GM12878 (cell line): ENCODE results near the gene AZU1. TPM values are rescaled to one million over a fixed set of nuclear protein-coding genes. Genes with fewer than 3 reads are reported as not detected.

ENCODE experiments used
- ATAC-seq: fragments of 200-7000 bp; cut with Tn5 transposase; 3 replicates; pipeline ENCODE4 v1.9.1; 2020; ENCODE audit warnings: mild to moderate bottlenecking, moderate library complexity
- BruUV-seq: library from RNA; stranded (reverse); fragments of 400-500 nt; replicated peaks from 2 replicates; lab custom pipeline; 2021; lab: Mats Ljungman, UMichigan
- CTCF ChIA-PET: fragments of 300-600 bp; sonication (Branson Sonifier 250); formaldehyde crosslinking; extraction: SDS; loops from one replicate; lab custom pipeline; 2021; ENCODE audit warnings: inconsistent platforms; lab: Yijun Ruan, JAX
- POLR2A ChIA-PET: fragments of 350-600 bp; formaldehyde crosslinking; extraction: SDS; loops from one replicate; lab custom pipeline; 2021; ENCODE audit warnings: inconsistent platforms; lab: Charles Lee
- RAD21 ChIA-PET: fragments of 300-600 bp; sonication (Branson Sonifier 250); formaldehyde crosslinking; loops from one replicate; lab custom pipeline; 2023; ENCODE audit warnings: antibody characterized with exemption; ENCODE audit not compliant: unreplicated experiment; lab: Charles Lee
- SMC1A ChIA-PET: fragments of 300-600 bp; sonication (Branson Sonifier 250); formaldehyde crosslinking; loops from one replicate; lab custom pipeline; 2023; ENCODE audit not compliant: unreplicated experiment, uncharacterized antibody; lab: Charles Lee
- DNase-seq: peaks from one replicate; pipeline ENCODE4 v3.0.0-alpha.2; 2011; ENCODE audit warnings: low read depth, low spot score
- FAIRE-seq: peaks from 3 replicates; lab custom pipeline; 2011; peaks lifted over from hg19 to GRCh38; lab: Jason Lieb, UNC
- H2AFZ ChIP-seq: 2 replicates; pipeline ENCODE4 v1.6.0; 2011; ENCODE audit warnings: low read depth, low read length, control low read depth; ENCODE audit not compliant: control insufficient read depth
- H3K27ac ChIP-seq: 2 replicates; pipeline ENCODE4 v1.5.1; 2011; ENCODE audit warnings: control low read depth; ENCODE audit not compliant: control insufficient read depth, insufficient read depth
- H3K27me3 ChIP-seq, 2 experiments: replicated peaks in 1 of 2; 2 replicates each; pipeline versions ENCODE4 v1.6.0 to v1.6.1; 2011; ENCODE audit warnings: low read length in 1 of 2; ENCODE audit not compliant: control insufficient read depth in 2 of 2, insufficient read depth in 2 of 2
- H3K36me3 ChIP-seq, 2 experiments: 2 replicates each; pipeline ENCODE4 v1.5.1; 2011; ENCODE audit warnings: low read length in 1 of 2; ENCODE audit not compliant: control insufficient read depth in 2 of 2, insufficient read depth in 2 of 2
- H3K4me1 ChIP-seq: 2 replicates; pipeline ENCODE4 v1.6.1; 2011; ENCODE audit warnings: mild to moderate bottlenecking, low read length, moderate library complexity, mixed read lengths; ENCODE audit not compliant: control insufficient read depth, insufficient read depth
- H3K4me2 ChIP-seq: 2 replicates; pipeline ENCODE4 v1.6.0; 2011; ENCODE audit warnings: control low read depth; ENCODE audit not compliant: control insufficient read depth, insufficient read depth
- H3K4me3 ChIP-seq: fragments of 200-600 bp; sonication (generic); 2 replicates; pipeline ENCODE4 v1.5.1; 2016
- H3K79me2 ChIP-seq: 2 replicates; pipeline ENCODE4 v1.6.0; 2011; ENCODE audit warnings: low read length; ENCODE audit not compliant: control insufficient read depth, insufficient read depth
- H3K9ac ChIP-seq: 2 replicates; pipeline ENCODE4 v1.8.0; 2011; ENCODE audit warnings: low read length, control low read depth, mixed read lengths; ENCODE audit not compliant: control insufficient read depth, insufficient read depth
- H3K9me3 ChIP-seq: replicated peaks from 3 replicates; pipeline ENCODE4 v1.5.1; 2011; ENCODE audit warnings: mild to moderate bottlenecking, low read length; ENCODE audit not compliant: control insufficient read depth, insufficient read depth
- H4K20me1 ChIP-seq: 2 replicates; pipeline ENCODE4 v1.6.0; 2011; ENCODE audit not compliant: control insufficient read depth, insufficient read depth
- BCL11A ChIP-seq: IDR thresholded peaks from 2 replicates; pipeline ENCODE4 v1.6.1; 2011; ENCODE audit warnings: low read depth, low read length
- HDAC2 ChIP-seq: fragments of 200-600 bp; sonication (generic); IDR thresholded peaks from 2 replicates; pipeline ENCODE4 v1.6.1; 2017
- MTA2 ChIP-seq: fragments of 450-650 bp; IDR thresholded peaks from 2 replicates; pipeline ENCODE4 v1.6.1; 2016; ENCODE audit warnings: low read depth, mild to moderate bottlenecking, moderate library complexity
- POLR2A ChIP-seq: IDR thresholded peaks from 2 replicates; pipeline ENCODE4 v1.6.1; 2011; ENCODE audit warnings: low read depth, mild to moderate bottlenecking, low read length
- POLR2AphosphoS2 ChIP-seq: IDR thresholded peaks from 2 replicates; pipeline ENCODE4 v1.6.1; 2011; ENCODE audit warnings: low read depth, mild to moderate bottlenecking, low read length, improper control_type of control experiment, moderate library complexity
- POLR2AphosphoS5 ChIP-seq: IDR thresholded peaks from 2 replicates; pipeline ENCODE4 v1.6.1; 2011; ENCODE audit warnings: mild to moderate bottlenecking, low read length, inconsistent platforms
- TCF3 ChIP-seq: IDR thresholded peaks from 2 replicates; pipeline ENCODE4 v1.6.1; 2012; ENCODE audit warnings: low read depth, mild to moderate bottlenecking, low read length, borderline replicate concordance; ENCODE audit not compliant: insufficient read depth
- ZNF207 ChIP-seq: fragments of 450-650 bp; IDR thresholded peaks from 2 replicates; pipeline ENCODE4 v1.6.1; 2014; ENCODE audit warnings: antibody characterized with exemption, mild to moderate bottlenecking, borderline replicate concordance
- WGBS: methylation state at CpG from one replicate; pipeline ENCODE4 v1.1.6; 2016; ENCODE audit warnings: low lambda C conversion rate; ENCODE audit not compliant: insufficient replicate concordance, insufficient coverage; ENCODE audit errors: missing lambda C conversion rate; 5-methylcytosine and 5-hydroxymethylcytosine counted together
- in situ Hi-C: fragments of 300-500 bp; cut with MboI; formaldehyde crosslinking; loops from 9 replicates; pipeline ENCODE4 v1.14.3; 2018; ENCODE audit warnings: mixed read lengths
- intact Hi-C: fragments of 100-400 bp; cut with micrococcal nuclease; formaldehyde crosslinking; loops from one replicate; pipeline ENCODE4 v1.14.2; 2022; ENCODE audit not compliant: unreplicated experiment
- polyA plus RNA-seq, 11 experiments: library from polyadenylated mRNA; depleted of rRNA in 4 of 11; unstranded in 6 of 11; stranded (reverse) in 5 of 11; fragments of >200 nt; fragmentation: Nextera tagmentation in 4 of 11; fragmentation: Illumina TruSeq in 1 of 11; extraction: Ambion mirVana in 4 of 11; extraction: Trizol in 1 of 11; gene quantifications; 1 replicate in 1 of 11; 2 replicates in 10 of 11; pipeline versions ENCODE4 v1.2.1 to v1.2.3, GENCODE V29; 2011 to 2016; ENCODE audit warnings: inconsistent platforms in 2 of 11, missing spikeins in 2 of 11, low read depth in 1 of 11
- total RNA-seq, 4 experiments: library from RNA; depleted of rRNA in 3 of 4; stranded (reverse); fragments of >200 nt in 3 of 4; fragmentation: Illumina TruSeq in 1 of 4; extraction: Trizol in 1 of 4; gene quantifications; 2 replicates each; pipeline versions ENCODE4 v1.2.1 to v1.2.3, GENCODE V29; 2013 to 2021

Gene AZU1
- total and polyA plus RNA-seq, 10 of the 15 experiments (the other 5 are each of a cell fraction or from before 2014, with no cell fraction given): not detected

GRCh38 chr19:813219-814151, 14.2 kb upstream of the AZU1 start:
- ChIA-PET CTCF (no interaction called here), SMC1A (no interaction called here), RAD21 (no interaction called here), POLR2A (no interaction called here)
- TF ChIP-seq POLR2AphosphoS5 (peak; percentile 26; the same call in 1 of the 2 replicates), POLR2AphosphoS2 (0 out of 2 replicates have a peak, but pooled peaks have one; percentile 42), MTA2 (no peak), TCF3 (0 out of 2 replicates have a peak, but pooled peaks have one; percentile 13), BCL11A (peak; percentile 17), ZNF207 (no peak), HDAC2 (peak; percentile 36; the same call in 1 of the 2 replicates), POLR2A (peak; percentile 56)
- intact Hi-C loops (no loop called here), in situ Hi-C loops (no loop called here)
- Histone ChIP-seq H3K9ac (no peak overlapping the region), H3K36me3 (peaks cover 18 to 23% of the 10 kb centered on the region in 2 experiments; a peak in 3 of 4 replicates), H3K27ac (no peak overlapping the region), H2AFZ (no peak overlapping the region), H4K20me1 (no peaks in the 10 kb centered on the region), H3K9me3 (no peaks in the 10 kb centered on the region; the same call in 2 of the 3 replicates), H3K79me2 (no peaks in the 10 kb centered on the region), H3K4me3 (no peak overlapping the region), H3K4me1 (no peaks in the 10 kb centered on the region), H3K4me2 (no peak overlapping the region), H3K27me3 (no peaks in the 10 kb centered on the region)
- no peak for DNase-seq
- 97% methylated on average over 56 of the region's 87 CpGs for WGBS
- peak; percentile 4; the same call in 2 of the 3 replicates for ATAC-seq
- FAIRE-seq: no peak
- no TSS peak for BruUV-seq
